SK-N-SH treated with all-trans-retinoic acid at 6 μM for 48 hours (cell line): Measurements from ENCODE around the gene TUB.

Source experiments
- BACH2 ChIP-seq: fragments of 250-450 bp; sonication (Bioruptor Pico); IDR thresholded peaks from 2 replicates; pipeline ENCODE4 v1.9.0; 2021; ENCODE audit warnings: mild to moderate bottlenecking, borderline replicate concordance
- CSDC2 ChIP-seq: fragments of 250-450 bp; sonication (Bioruptor Pico); IDR thresholded peaks from 2 replicates; pipeline ENCODE4 v1.5.0; 2020; ENCODE audit warnings: mild to moderate bottlenecking, moderate library complexity
- CSRNP3 ChIP-seq: fragments of 250-450 bp; sonication (Bioruptor Pico); IDR thresholded peaks from 2 replicates; pipeline ENCODE4 v1.5.1; 2021; ENCODE audit warnings: mild to moderate bottlenecking, moderate library complexity
- ISL1 ChIP-seq: fragments of 250-450 bp; sonication (Bioruptor Pico); IDR thresholded peaks from 2 replicates; pipeline ENCODE4 v2.1.2; 2022; ENCODE audit warnings: mild to moderate bottlenecking, moderate library complexity
- OSR1 ChIP-seq: fragments of 250-450 bp; sonication (Bioruptor Pico); IDR thresholded peaks from 2 replicates; pipeline ENCODE4 v1.8.0; 2022; ENCODE audit warnings: moderate library complexity, mild to moderate bottlenecking, inconsistent platforms
- PPARA ChIP-seq: fragments of 250-450 bp; sonication (Bioruptor Pico); IDR thresholded peaks from 2 replicates; pipeline ENCODE4 v1.5.0; 2020; ENCODE audit warnings: mild to moderate bottlenecking, borderline replicate concordance
- SNAI2 ChIP-seq: fragments of 250-450 bp; sonication (Bioruptor Pico); IDR thresholded peaks from 2 replicates; pipeline ENCODE4 v1.5.0; 2020; ENCODE audit warnings: mild to moderate bottlenecking, moderate library complexity
- TOX ChIP-seq: fragments of 250-450 bp; sonication (Bioruptor Pico); IDR thresholded peaks from 2 replicates; pipeline ENCODE4 v1.8.0; 2021; ENCODE audit warnings: mild to moderate bottlenecking, moderate library complexity, borderline replicate concordance
- ZFP3 ChIP-seq: fragments of 250-450 bp; sonication (Bioruptor Pico); IDR thresholded peaks from 2 replicates; pipeline ENCODE4 v1.5.0; 2020; ENCODE audit warnings: mild to moderate bottlenecking, moderate library complexity
- ZFP30 ChIP-seq: fragments of 450-650 bp; formaldehyde crosslinking; IDR thresholded peaks from 2 replicates; pipeline ENCODE4 v1.5.0; 2022; ENCODE audit warnings: mild to moderate bottlenecking, moderate library complexity
- ZNF70 ChIP-seq: fragments of 450-650 bp; formaldehyde crosslinking; IDR thresholded peaks from 2 replicates; pipeline ENCODE4 v1.5.0; 2020; ENCODE audit warnings: mild to moderate bottlenecking, moderate library complexity
- ZNF8 ChIP-seq: fragments of 450-650 bp; formaldehyde crosslinking; IDR thresholded peaks from 2 replicates; pipeline ENCODE4 v1.5.0; 2020; ENCODE audit warnings: mild to moderate bottlenecking, moderate library complexity
- TF ChIP-seq, protein P1 (sequence below): fragments of 250-450 bp; sonication (Bioruptor Pico); IDR thresholded peaks from 2 replicates; pipeline ENCODE4 v1.5.1; 2020; ENCODE audit warnings: low read depth, mild to moderate bottlenecking, moderate library complexity
- TF ChIP-seq, protein P2 (sequence below): fragments of 250-450 bp; sonication (Bioruptor Pico); IDR thresholded peaks from 2 replicates; pipeline ENCODE4 v1.8.0; 2020; ENCODE audit warnings: mild to moderate bottlenecking, moderate library complexity, borderline replicate concordance

DNA sequence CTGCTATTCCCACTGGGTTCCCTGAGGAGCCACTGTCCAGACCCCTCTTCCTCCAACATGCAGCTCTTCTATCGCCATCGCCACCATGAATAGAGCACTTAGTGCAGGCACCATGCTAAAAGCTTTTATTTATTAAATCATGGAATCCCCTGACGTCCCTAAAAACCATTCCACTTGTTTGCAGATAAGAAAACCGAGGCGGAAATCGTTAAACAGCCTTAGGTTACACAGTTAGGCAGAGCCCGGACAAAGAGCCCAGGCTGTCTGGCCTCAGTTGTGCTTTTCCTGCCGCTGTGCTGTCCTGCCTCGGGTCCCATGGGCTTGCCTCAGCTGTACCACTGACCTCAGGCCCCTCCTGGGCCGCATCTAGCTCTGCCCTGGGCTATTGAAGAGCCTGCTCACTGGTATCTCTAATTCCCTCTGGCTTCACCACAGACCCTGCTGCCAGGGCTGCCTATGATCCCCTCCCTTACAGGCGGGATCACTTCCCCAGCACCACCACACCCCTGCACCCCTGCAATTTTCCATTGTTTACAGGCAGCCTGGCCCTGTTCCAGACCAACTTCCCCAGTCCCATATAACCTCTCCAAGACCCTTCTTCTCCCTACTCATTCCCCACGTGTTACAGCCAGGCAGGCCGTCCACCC is 13.0 kb upstream of the TUB start:
- TF ChIP-seq, protein P1, sequence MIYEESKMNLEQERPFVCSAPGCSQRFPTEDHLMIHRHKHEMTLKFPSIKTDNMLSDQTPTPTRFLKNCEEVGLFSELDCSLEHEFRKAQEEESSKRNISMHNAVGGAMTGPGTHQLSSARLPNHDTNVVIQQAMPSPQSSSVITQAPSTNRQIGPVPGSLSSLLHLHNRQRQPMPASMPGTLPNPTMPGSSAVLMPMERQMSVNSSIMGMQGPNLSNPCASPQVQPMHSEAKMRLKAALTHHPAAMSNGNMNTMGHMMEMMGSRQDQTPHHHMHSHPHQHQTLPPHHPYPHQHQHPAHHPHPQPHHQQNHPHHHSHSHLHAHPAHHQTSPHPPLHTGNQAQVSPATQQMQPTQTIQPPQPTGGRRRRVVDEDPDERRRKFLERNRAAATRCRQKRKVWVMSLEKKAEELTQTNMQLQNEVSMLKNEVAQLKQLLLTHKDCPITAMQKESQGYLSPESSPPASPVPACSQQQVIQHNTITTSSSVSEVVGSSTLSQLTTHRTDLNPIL (CRISPR knock-in tag): no peak
- TF ChIP-seq CSRNP3 (no peak), ZNF8 (CRISPR knock-in tag) (no peak), ZFP30 (CRISPR knock-in tag) (no peak), ZFP3 (CRISPR knock-in tag) (no peak), TOX (CRISPR knock-in tag) (no peak), CSDC2 (CRISPR knock-in tag) (no peak), OSR1 (no peak), ZNF70 (CRISPR knock-in tag) (peak; percentile 15; the same call in 1 of the 2 replicates), PPARA (CRISPR knock-in tag) (peak; percentile 66; the same call in 1 of the 2 replicates), SNAI2 (CRISPR knock-in tag) (no peak), BACH2 (0 out of 2 replicates have a peak, but pooled peaks have one; percentile 11), ISL1 (CRISPR knock-in tag) (peak; percentile 78)
- TF ChIP-seq, protein P2, sequence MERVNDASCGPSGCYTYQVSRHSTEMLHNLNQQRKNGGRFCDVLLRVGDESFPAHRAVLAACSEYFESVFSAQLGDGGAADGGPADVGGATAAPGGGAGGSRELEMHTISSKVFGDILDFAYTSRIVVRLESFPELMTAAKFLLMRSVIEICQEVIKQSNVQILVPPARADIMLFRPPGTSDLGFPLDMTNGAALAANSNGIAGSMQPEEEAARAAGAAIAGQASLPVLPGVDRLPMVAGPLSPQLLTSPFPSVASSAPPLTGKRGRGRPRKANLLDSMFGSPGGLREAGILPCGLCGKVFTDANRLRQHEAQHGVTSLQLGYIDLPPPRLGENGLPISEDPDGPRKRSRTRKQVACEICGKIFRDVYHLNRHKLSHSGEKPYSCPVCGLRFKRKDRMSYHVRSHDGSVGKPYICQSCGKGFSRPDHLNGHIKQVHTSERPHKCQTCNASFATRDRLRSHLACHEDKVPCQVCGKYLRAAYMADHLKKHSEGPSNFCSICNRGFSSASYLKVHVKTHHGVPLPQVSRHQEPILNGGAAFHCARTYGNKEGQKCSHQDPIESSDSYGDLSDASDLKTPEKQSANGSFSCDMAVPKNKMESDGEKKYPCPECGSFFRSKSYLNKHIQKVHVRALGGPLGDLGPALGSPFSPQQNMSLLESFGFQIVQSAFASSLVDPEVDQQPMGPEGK (CRISPR knock-in tag): no peak
